HEK293T (cell line): ENCODE results near the gene CLINT1.

Source experiments
- ARNT ChIP-seq: fragments of 450-650 bp; IDR thresholded peaks from 2 replicates; pipeline ENCODE4 v1.6.1; 2017; ENCODE audit warnings: mild to moderate bottlenecking
- BHLHE40 ChIP-seq: fragments of 450-650 bp; IDR thresholded peaks from 2 replicates; pipeline ENCODE4 v1.6.1; 2016; ENCODE audit warnings: mild to moderate bottlenecking, moderate library complexity, borderline replicate concordance
- CTBP1 ChIP-seq: fragments of 450-650 bp; IDR thresholded peaks from 2 replicates; pipeline ENCODE4 v1.6.1; 2016; ENCODE audit warnings: borderline replicate concordance
- ELF4 ChIP-seq: fragments of 450-650 bp; IDR thresholded peaks from 2 replicates; pipeline ENCODE4 v1.6.1; 2017; ENCODE audit warnings: antibody characterized with exemption
- FOXA1 ChIP-seq: fragments of 450-650 bp; IDR thresholded peaks from 2 replicates; pipeline ENCODE4 v1.6.1; 2016; ENCODE audit warnings: mild to moderate bottlenecking
- FOXK2 ChIP-seq: fragments of 450-650 bp; IDR thresholded peaks from 2 replicates; pipeline ENCODE4 v1.6.1; 2016; ENCODE audit warnings: mild to moderate bottlenecking
- FOXM1 ChIP-seq: fragments of 450-650 bp; IDR thresholded peaks from 2 replicates; pipeline ENCODE4 v1.6.1; 2017; ENCODE audit warnings: mild to moderate bottlenecking, borderline replicate concordance
- HDGF ChIP-seq: fragments of 450-650 bp; IDR thresholded peaks from 2 replicates; pipeline ENCODE4 v1.6.1; 2017; ENCODE audit warnings: antibody characterized with exemption, borderline replicate concordance
- L3MBTL2 ChIP-seq: fragments of 450-650 bp; conservative IDR thresholded peaks from 2 replicates; pipeline ENCODE4 v1.6.1; 2016; ENCODE audit warnings: mild to moderate bottlenecking
- SP1 ChIP-seq: fragments of 450-650 bp; IDR thresholded peaks from 2 replicates; pipeline ENCODE4 v1.6.1; 2017
- SUZ12 ChIP-seq: fragments of 450-650 bp; IDR thresholded peaks from 2 replicates; pipeline ENCODE4 v1.6.1; 2016; ENCODE audit warnings: mild to moderate bottlenecking
- TARDBP ChIP-seq: fragments of 450-650 bp; IDR thresholded peaks from 2 replicates; pipeline ENCODE4 v1.6.1; 2016

- TF ChIP-seq L3MBTL2 (no peak), FOXK2 (no peak), ELF4 (no peak), FOXA1 (no peak), SUZ12 (no peak), ARNT (no peak), CTBP1 (no peak), FOXM1 (no peak), BHLHE40 (no peak), HDGF (no peak), SP1 (no peak), TARDBP (no peak)
These were observed 50.9 kb downstream of the CLINT1 start for GRCh38 chr5:157808043-157808442.
